Femur (tissue), 1 donor: ENCODE results near the gene DDX24.

Source experiments
- DNase-seq: peaks from one replicate; pipeline ENCODE4 v3.0.0-alpha.2; 2017

The DDX24 gene

GRCh38 chr14:94114589-94115057 is 33.6 kb upstream of the DDX24 start:
- no peak for DNase-seq

GRCh38 chr14:94113908-94114588 is 33.0 kb upstream of the DDX24 start:
- DNase-seq, result no peak

- DNase-seq, result no peak
Observed at GRCh38 chr14:94113490-94113889, 32.5 kb upstream of the DDX24 start.

- DNase-seq, result no peak
Observed at GRCh38 chr14:94113073-94113472, 32.1 kb upstream of the DDX24 start.

GRCh38 chr14:94112513-94113063 is 31.6 kb upstream of the DDX24 start:
- DNase-seq, result no peak

GRCh38 chr14:94111276-94112095 is 30.5 kb upstream of the DDX24 start:
- DNase-seq, result no peak

GRCh38 chr14:94110552-94111181 is 29.7 kb upstream of the DDX24 start, which contains the start of gene IFI27:
TSS of gene IFI27 (plus strand) at chr14:94110736.
- DNase-seq, result no peak

GRCh38 chr14:94109915-94110250 is 28.9 kb upstream of the DDX24 start:
- no peak for DNase-seq

- no peak for DNase-seq
Observed at GRCh38 chr14:94104731-94105130, 23.7 kb upstream of the DDX24 start.

- no peak for DNase-seq
Observed at GRCh38 chr14:94103554-94104150, 22.6 kb upstream of the DDX24 start.

- DNase-seq, result no peak
Observed at GRCh38 chr14:94102768-94103482, 21.9 kb upstream of the DDX24 start.

GRCh38 chr14:94101748-94102147 is 20.7 kb upstream of the DDX24 start:
- no peak for DNase-seq

- DNase-seq, result no peak
Observed at GRCh38 chr14:94100847-94101246, 19.8 kb upstream of the DDX24 start.

GRCh38 chr14:94099006-94099405 is 18.0 kb upstream of the DDX24 start:
- no peak for DNase-seq

GRCh38 chr14:94098326-94098992 is 17.5 kb upstream of the DDX24 start:
- DNase-seq, result no peak

GRCh38 chr14:94097091-94097490 is 16.1 kb upstream of the DDX24 start:
- DNase-seq, result no peak

GRCh38 chr14:94093418-94093817 is 12.4 kb upstream of the DDX24 start:
- DNase-seq, result no peak

GRCh38 chr14:94089479-94089878 is 8.5 kb upstream of the DDX24 start:
- DNase-seq, result no peak

GRCh38 chr14:94088516-94088915 is 7.5 kb upstream of the DDX24 start:
- no peak for DNase-seq

GRCh38 chr14:94087891-94088290 is 6.9 kb upstream of the DDX24 start:
- DNase-seq, result no peak

- DNase-seq, result no peak
Observed at GRCh38 chr14:94081386-94081820, 401 bp upstream of the DDX24 start.
